ENCODE measurements around the gene ZNF860. TPM values are rescaled to one million over a fixed set of nuclear protein-coding genes. Genes with fewer than 3 reads are reported as not detected.
A peak's percentile ranks its signal among the peaks of the same experiment; 100 is the strongest.

The ZNF860 gene
- total RNA-seq, 1 donor from 2014 or later = 2.0 TPM

GRCh38 chr3:31966978-31967591 is 14.5 kb upstream of the ZNF860 start:
- Histone ChIP-seq H3K4me1 (peaks cover 38% of the 10 kb centered on the region), H3K27me3 (no peaks in the 10 kb centered on the region), H3K27ac (peak overlapping the region; percentile 34), H3K9me3 (no peaks in the 10 kb centered on the region), H3K36me3 (no peaks in the 10 kb centered on the region), H3K4me3 (no peak overlapping the region)
- no peak for DNase-seq (ENCODE audit: extremely low spot score in 2 of 2)
- intact Hi-C loops (cut with DNase I) = no loop called here
- no peak for TF ChIP-seq POLR2AphosphoS5 (IDR thresholded peaks at IDR 0.05; ENCODE audit: insufficient read depth in 1 of 2, low read depth in 1 of 2)
- TF ChIP-seq, protein P1, sequence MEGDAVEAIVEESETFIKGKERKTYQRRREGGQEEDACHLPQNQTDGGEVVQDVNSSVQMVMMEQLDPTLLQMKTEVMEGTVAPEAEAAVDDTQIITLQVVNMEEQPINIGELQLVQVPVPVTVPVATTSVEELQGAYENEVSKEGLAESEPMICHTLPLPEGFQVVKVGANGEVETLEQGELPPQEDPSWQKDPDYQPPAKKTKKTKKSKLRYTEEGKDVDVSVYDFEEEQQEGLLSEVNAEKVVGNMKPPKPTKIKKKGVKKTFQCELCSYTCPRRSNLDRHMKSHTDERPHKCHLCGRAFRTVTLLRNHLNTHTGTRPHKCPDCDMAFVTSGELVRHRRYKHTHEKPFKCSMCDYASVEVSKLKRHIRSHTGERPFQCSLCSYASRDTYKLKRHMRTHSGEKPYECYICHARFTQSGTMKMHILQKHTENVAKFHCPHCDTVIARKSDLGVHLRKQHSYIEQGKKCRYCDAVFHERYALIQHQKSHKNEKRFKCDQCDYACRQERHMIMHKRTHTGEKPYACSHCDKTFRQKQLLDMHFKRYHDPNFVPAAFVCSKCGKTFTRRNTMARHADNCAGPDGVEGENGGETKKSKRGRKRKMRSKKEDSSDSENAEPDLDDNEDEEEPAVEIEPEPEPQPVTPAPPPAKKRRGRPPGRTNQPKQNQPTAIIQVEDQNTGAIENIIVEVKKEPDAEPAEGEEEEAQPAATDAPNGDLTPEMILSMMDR (IDR thresholded peaks at IDR 0.05) = no peak
- TF ChIP-seq POLR2A (IDR thresholded peaks at IDR 0.05) = no peak

DNA sequence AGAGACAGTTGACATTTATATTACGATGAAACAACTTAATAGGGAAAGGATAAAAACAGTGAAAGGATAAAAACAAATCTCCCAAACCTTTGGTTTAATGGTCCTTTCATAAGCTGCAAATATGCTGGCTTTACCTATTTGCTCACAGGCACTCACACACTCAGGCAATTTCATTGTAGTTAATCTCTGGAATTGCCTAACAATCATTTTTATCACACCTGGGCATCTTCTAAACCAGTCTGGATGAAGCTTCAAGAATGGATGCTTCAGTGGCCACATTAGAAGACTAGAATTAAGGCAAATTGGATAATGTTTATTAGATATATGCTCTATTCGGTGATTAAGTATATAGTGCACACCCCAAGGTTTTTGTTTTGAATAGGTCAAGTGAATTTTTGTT is 14.0 kb upstream of the ZNF860 start:
- intact Hi-C loops (cut with DNase I) = no loop called here
- peak overlapping the region; percentile 34 for H3K27ac ChIP-seq

GRCh38 chr3:31968369-31968926 is 13.1 kb upstream of the ZNF860 start:
- H3K27ac ChIP-seq = peak overlapping the region; percentile 68
- H3K4me3 ChIP-seq = no peak overlapping the region

More for the DNA sequence above, 14.0 kb upstream of the ZNF860 start:
- no peak for DNase-seq (ENCODE audit: extremely low spot score in 2 of 2)
- H3K27me3 ChIP-seq = no peaks in the 10 kb centered on the region
- H3K4me1 ChIP-seq = peaks cover 38% of the 10 kb centered on the region
- H3K4me3 ChIP-seq = no peak overlapping the region
- no peaks in the 10 kb centered on the region for H3K36me3 ChIP-seq
- H3K9me3 ChIP-seq = no peaks in the 10 kb centered on the region
- TF ChIP-seq, protein P1 (IDR thresholded peaks at IDR 0.05) = no peak
- TF ChIP-seq POLR2A (IDR thresholded peaks at IDR 0.05) (no peak), POLR2AphosphoS5 (IDR thresholded peaks at IDR 0.05; ENCODE audit: insufficient read depth in 1 of 2, low read depth in 1 of 2) (no peak)

DNA sequence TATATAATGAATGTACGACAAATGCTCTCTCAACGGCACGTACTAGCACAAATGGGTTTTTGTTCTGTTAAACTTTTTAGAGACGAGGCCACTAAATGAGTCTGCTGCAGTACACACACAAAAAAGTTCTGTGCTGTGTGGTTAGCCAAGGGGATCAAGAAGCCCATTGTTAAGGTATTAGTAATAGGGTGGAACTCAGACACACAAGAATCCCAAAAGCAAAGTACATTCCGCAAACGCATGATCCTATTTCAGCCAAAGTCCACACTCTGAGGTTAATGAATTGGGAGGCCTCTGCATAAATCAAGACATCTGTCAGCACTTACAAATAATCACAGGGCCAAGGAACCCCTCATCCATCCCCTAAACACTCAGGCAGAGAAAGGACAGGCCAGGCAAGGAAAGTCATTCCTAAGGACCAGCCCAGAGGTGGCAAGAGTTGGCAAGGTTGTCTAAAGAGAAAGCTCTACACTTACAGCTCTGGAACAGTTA is 12.6 kb upstream of the ZNF860 start:
- H3K4me3 ChIP-seq = no peak overlapping the region
- H3K9me3 ChIP-seq = no peaks in the 10 kb centered on the region
- TF ChIP-seq POLR2A (IDR thresholded peaks at IDR 0.05) = no peak
- TF ChIP-seq, protein P1 (IDR thresholded peaks at IDR 0.05) = no peak
- TF ChIP-seq POLR2AphosphoS5 (IDR thresholded peaks at IDR 0.05; ENCODE audit: insufficient read depth in 1 of 2, low read depth in 1 of 2) = no peak
- H3K36me3 ChIP-seq = no peaks in the 10 kb centered on the region
- intact Hi-C loops (cut with DNase I) = no loop called here
- DNase-seq (ENCODE audit: extremely low spot score in 2 of 2) = no peak
- peaks cover 38% of the 10 kb centered on the region for H3K4me1 ChIP-seq
- H3K27ac ChIP-seq = peak overlapping the region; percentile 68
- no peaks in the 10 kb centered on the region for H3K27me3 ChIP-seq

More at GRCh38 chr3:31968369-31968926, 13.1 kb upstream of the ZNF860 start:
- TF ChIP-seq, protein P1 (IDR thresholded peaks at IDR 0.05) = no peak
- TF ChIP-seq POLR2AphosphoS5 (IDR thresholded peaks at IDR 0.05; ENCODE audit: insufficient read depth in 1 of 2, low read depth in 1 of 2) = peak in 1 of 2 donors; percentile 7
- peaks cover 38% of the 10 kb centered on the region for H3K4me1 ChIP-seq
- H3K9me3 ChIP-seq = no peaks in the 10 kb centered on the region
- intact Hi-C loops (cut with DNase I) = no loop called here
- no peak for DNase-seq (ENCODE audit: extremely low spot score in 2 of 2)
- H3K36me3 ChIP-seq = no peaks in the 10 kb centered on the region
- H3K27me3 ChIP-seq = no peaks in the 10 kb centered on the region

DNA sequence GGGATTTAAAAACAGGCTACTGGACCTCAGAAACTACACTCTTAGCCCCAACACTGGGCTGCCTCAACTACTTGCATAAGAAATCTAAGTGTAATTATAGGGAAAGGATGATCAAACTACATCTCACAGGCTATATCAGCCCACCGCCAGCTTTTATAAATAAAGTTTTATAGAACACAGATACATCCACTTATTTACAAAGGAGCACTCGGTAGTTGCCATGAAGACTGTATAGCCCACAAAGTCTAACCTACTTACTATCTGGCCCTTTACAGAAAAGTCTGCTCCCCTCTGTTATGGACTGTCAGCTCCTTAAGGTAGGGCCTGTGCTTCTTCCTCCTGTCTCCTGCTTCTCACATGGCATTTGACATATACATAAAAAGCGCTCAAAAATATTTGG is 9.9 kb upstream of the ZNF860 start:
- Histone ChIP-seq H3K9me3 (no peaks in the 10 kb centered on the region), H3K27me3 (no peaks in the 10 kb centered on the region), H3K27ac (no peak overlapping the region), H3K36me3 (no peaks in the 10 kb centered on the region), H3K4me3 (no peak overlapping the region), H3K4me1 (peaks cover 37% of the 10 kb centered on the region)
- intact Hi-C loops (cut with DNase I) = no loop called here
- no peak for TF ChIP-seq POLR2AphosphoS5 (IDR thresholded peaks at IDR 0.05; ENCODE audit: insufficient read depth in 1 of 2, low read depth in 1 of 2)
- TF ChIP-seq, protein P1 (IDR thresholded peaks at IDR 0.05) = no peak
- TF ChIP-seq POLR2A (IDR thresholded peaks at IDR 0.05) = no peak
- no peak for DNase-seq (ENCODE audit: extremely low spot score in 2 of 2)
